Erythroblast (primary cell): ENCODE data around the gene VPS11.

Source experiments
- DNase-seq, 2 experiments: peaks; one replicate each; lab custom pipeline; 2025; lab: John Stamatoyannopoulos, UW
- GATA1 ChIP-seq: IDR thresholded peaks from 2 replicates; pipeline ENCODE4 v1.6.1; 2011; ENCODE audit warnings: low read depth, mild to moderate bottlenecking, control low read depth, low read length, moderate library complexity
- POLR2A ChIP-seq: IDR thresholded peaks from 2 replicates; pipeline ENCODE4 v1.6.1; 2011; ENCODE audit warnings: mild to moderate bottlenecking, low read length

VPS11 gene

GRCh38 chr11:119121811-119122124 is 54.1 kb downstream of the VPS11 start:
- DNase-seq: no peak
- no peak for TF ChIP-seq POLR2A

GRCh38 chr11:119125821-119126220 is 58.2 kb downstream of the VPS11 start:
- DNase-seq: no peak
- TF ChIP-seq POLR2A (no peak), GATA1 (no peak)

GRCh38 chr11:119126675-119127268 is 59.2 kb downstream of the VPS11 start:
- no peak for DNase-seq
- no peak for TF ChIP-seq POLR2A
- no peak for TF ChIP-seq GATA1

- TF ChIP-seq POLR2A (no peak), GATA1 (no peak)
- no peak for DNase-seq
Measured at GRCh38 chr11:119130662-119131061, 63.0 kb downstream of the VPS11 start.
